HuH-7 (cell line): ENCODE measurements around the gene BCAR3.
"Not testable (repeated sequence)": the region's sequence is repeated elsewhere in the genome, so short reads cannot be mapped to it uniquely, and the experiment has no call there.

ENCODE experiments used
- DNase-seq: peaks from one replicate; pipeline ENCODE4 v3.0.0; 2011; ENCODE audit warnings: low spot score

Gene BCAR3

GRCh38 chr1:93576746-93577145 is 104.9 kb downstream of the BCAR3 start:
- no peak for DNase-seq

- DNase-seq: no peak
Observed at GRCh38 chr1:93576346-93576745, 105.3 kb downstream of the BCAR3 start.

- DNase-seq: no peak
Observed at GRCh38 chr1:93575621-93576284, 105.9 kb downstream of the BCAR3 start.

- no peak for DNase-seq
Observed at GRCh38 chr1:93574991-93575390, 106.6 kb downstream of the BCAR3 start.

DNA sequence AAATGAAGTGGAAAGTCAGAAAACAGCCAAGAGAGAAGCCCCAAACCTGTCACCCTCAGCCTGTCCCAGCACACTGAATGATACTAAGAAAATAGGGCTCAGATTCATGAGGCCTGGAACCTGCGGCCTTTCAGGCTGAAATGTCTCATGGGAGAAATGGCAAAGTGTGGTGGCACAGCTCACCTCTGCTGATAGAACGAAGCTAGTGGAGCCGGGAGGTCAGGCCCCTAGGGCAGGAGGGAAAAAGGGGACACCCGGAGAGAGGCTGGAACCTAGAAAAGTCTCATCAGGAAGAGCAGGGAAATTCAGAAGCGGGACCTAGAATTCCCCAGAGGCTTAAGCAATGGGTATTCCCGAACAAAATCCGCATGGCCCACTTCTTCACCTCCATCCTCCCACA is 107.1 kb downstream of the BCAR3 start:
- no peak for DNase-seq

DNA sequence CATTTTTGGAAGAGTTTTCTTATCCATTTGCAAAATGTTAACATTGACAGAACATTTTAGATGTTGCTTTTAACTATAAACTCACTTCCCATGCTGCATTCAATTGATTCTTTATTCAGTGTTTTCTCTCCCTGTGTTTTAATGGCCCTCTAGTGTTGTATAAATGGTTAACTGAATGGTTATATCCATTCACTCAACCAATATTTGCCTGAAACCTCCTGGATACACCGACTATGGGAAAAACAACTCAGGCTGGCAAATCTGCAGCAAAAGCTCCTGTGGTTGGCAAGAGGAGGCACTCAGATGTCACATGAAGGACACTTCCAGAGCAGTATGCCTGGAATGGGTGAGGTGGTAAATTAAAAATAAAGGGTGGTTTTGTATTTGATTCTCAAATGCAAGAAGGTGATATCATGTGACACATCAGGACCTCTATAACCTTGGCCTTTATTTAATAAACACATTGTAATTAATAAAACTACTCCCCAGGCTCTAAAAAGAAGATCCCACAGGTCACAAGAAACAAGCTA is 107.6 kb downstream of the BCAR3 start:
- DNase-seq: no peak

GRCh38 chr1:93571623-93572310 is 109.9 kb downstream of the BCAR3 start:
- DNase-seq: no peak

DNA sequence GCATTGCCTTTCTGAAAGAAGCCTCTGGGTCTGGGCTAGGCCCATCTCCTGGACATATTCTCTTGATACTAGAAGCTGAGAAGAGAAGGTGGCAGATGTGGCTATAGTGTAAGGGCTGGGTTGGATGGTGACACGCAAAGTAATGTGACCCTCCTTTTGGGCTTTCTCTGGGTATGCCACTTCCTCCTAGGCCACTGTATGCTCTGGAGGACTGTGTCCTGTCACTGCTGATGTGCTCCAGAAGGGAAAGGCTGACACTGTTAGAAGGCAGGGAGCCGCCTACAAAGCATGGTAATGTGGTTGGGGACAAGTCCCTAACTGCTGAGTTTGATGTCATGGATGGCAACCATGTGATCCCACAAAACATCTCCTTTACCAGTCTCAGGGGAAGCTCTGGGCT is 112.1 kb downstream of the BCAR3 start:
- DNase-seq: no peak

DNA sequence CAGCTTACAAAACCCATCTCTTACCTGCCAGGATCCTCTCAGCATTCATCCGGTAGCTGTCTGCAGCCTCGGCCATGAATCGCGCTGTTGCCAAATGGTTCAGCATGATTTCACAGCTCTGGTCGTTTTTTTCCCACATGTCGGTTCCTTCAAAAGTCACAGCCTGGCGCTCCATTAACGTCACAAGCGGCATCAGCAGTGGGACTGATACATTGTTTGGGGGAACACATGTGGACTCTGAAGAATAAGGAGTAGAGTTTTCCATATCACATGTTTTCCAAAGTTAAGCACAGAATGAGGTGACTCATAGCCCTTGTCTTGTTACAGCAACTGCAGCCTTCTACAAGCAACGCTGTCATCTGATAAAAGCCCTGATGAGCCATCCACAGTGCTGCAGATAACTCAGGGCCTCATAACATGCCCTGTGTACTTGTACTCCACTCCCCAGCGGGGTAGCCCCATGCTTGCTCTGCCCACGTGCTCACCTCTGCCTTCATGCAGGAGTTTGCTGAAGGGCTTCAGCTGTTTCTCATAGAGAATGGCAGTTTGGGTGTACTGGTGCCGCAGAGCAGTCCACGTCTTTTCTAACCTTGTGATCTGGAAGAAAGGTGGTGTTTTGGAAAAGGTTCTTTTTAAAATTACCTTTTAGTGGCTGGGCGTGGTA is 114.2 kb downstream of the BCAR3 start:
- DNase-seq: no peak

- no peak for DNase-seq
Observed at GRCh38 chr1:93566227-93566626, 115.4 kb downstream of the BCAR3 start.

- DNase-seq: no peak
Observed at GRCh38 chr1:93565496-93566206, 116.0 kb downstream of the BCAR3 start.

DNA sequence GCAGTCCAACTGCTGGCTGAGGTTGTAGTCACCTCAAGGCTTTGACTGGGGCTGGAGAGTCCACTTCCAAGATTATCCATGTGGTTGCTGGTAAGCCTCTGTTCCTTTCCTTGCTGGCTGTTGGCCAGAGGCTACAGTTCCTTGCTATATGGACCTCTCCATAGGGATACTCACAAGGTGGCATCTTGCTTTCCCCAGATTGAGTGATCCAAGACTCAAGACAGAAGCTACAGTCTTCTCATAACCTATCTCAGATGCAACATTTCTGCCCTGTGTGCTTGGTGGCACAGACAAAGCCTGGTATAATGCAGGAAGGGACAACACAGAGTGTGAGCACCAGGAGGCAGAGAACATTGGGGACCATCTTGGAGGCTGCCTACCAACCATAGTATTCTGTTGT is 121.9 kb downstream of the BCAR3 start:
- DNase-seq: no peak

DNA sequence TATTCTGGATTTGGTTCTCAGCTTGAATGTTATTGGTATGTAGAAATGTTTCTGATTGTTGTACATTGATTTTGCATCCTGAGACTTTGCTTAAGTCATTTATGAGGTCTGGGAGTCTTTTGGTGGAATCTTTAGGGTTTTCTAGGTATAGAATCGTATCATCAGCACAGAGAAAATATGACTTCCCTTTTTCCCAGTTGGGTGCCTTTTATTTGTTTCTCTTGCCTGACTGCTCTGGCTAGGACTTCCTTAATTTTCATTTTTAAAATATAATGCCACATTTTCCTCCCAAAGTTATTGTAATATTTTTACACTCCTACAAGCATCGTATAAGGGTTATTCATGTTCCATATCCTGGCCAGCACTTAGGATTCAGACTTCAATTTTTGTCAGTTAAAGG is 122.6 kb downstream of the BCAR3 start:
- no peak for DNase-seq

GRCh38 chr1:93556291-93556690 is 125.3 kb downstream of the BCAR3 start:
- no peak for DNase-seq

DNA sequence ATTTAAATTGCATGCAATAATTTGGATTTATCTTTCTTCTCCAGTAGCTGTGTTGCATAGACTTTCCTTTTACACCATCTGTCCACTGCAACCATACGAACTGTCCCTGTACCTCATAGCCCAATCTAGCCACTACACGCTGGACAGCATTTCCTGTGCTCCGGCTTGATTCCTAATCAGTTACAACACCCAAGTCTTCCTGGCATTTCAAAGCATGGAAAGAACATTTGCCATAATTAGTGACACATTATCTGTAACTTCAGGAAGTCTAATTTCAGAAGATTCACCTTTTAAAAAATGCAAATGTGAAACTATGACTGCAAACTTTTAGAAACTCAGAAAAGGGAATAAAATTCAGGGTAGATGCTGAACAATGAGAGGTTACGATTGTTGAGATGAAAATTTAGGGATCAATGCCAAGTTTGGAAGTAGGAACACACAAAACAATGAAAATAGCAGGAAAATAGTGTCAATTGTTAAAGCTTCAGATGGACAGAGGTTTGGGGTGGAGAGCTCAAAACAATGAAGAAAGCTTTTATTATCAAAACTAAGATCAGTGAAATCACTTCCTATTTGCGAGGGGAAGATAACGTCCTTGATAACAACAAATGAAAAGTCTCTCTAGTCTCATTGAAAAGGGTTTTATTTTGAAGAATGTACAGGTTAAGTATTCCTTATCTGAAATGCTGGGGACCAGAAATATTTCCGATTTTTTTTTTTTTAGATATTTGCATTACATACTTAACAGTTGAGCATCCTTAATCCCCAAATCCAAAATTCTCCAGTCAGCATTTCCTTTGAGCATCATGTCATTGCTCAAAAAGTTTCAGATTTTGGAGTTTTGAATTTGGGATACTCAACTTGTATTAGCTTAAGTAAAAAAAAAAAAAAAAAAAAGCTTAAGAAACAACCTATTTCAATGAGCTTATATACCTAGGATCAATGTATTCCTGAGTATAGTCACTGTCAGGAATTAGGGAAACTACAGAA is 126.5 kb downstream of the BCAR3 start:
- DNase-seq: no peak

DNA sequence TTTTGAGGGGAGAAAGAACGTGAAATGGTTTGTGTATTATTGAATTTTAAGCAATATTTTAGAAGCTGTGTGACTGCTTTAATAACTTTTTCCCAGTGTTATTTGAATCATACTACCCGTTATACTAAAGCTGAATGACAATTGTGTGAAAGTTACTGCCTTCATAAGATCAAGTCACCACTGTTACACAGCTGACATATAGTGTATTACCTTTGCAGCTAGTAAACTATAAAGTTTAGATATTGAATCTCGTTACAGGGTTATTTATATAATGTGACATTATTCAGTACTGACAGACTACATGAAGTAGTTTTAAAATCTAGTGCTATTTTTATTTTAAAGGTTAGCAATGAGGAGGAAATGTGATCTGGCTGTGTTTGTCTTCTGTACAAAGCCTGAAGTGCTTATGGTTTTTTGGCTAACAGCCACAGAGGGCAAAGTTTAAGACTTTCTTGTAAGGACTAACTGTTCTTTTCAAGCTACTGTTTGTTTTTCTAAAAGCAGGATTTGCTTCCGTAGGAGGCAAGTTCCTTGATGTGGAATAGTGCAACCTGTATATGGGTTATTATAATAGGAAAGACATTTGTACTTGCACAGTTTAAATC is 127.6 kb downstream of the BCAR3 start:
- DNase-seq: not testable (repeated sequence)

DNA sequence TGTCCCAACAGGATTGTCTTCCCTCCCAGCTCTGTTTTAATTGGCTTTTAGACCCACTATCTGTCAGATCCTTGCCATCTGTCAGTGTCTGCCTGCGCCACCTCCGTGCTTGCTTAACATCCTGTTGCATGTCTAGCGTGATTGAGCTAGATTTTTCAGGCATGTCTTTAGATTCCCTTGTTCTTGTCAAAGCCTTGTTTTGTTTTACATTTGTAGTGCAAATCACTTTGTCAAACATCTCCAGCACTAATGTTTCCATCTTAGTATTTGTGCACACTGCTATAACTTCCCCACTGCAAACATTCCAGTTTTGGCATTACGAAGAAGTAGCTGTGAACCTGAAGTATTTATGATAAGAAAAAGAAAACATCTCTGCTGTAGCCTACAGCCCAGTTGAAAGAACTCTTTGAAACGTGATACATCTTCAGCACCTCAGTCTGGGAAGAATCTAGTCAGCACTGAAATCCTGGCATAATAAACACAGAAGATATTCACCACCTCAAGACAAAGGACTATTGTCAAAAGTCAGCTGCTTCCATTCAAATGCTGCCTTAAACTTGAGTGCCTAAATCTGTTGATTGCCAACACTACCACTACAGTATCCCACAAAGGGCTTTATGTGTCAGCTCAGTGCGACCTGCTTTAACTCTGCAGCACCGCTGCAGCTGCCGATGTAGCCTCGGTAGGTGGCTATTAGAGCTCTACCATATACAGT is 128.7 kb downstream of the BCAR3 start:
- DNase-seq: no peak

- DNase-seq: no peak
Observed at GRCh38 chr1:93549811-93550210, 131.8 kb downstream of the BCAR3 start.

GRCh38 chr1:93549131-93549530 is 132.5 kb downstream of the BCAR3 start:
- DNase-seq: no peak
